ENCODE measurements around the gene COPS9.

The COPS9 gene

DNA sequence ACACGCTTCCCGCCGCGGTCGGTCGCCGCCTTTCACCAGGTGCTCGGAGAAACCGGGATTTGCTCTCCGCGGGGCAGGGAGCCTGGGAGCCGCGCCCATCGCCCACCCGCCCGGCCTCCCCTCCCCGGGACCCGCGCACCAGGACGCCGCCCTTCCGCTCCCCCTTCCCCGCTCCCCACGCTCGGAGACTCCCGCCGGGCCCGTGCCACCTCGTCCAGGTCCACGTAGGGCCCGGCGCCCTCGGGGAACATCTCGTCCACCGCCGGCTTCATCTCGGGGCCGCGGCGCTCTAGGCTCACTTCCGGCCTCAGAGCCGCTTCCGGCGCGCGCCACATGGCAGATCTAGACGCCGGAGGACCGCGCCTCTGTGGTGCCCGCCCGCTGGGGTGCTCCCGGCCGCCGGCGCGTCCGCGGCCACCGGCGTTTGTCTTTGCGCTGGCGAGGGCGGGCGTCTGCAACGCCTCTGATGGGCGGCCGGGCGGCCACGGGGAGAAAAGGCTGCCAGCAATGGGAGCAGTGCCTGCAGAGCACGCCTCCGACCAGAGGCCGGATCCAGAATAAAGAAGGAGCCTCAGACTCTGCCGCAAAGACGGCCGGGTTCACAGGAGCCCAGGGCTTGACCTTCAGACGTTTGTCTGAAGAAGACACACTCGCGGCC lies at the start of gene COPS9:
COPS9 (minus strand) TSS at position 293 of the 658 bp plus-strand sequence; CDS start at position 272, 21 bp downstream.
- DNase-seq: peak; percentile 89

GRCh38 chr2:240184656-240185055 lies 48.6 kb upstream of the COPS9 start:
- DNase-seq: no peak

- no peak for DNase-seq
These were observed 47.9 kb upstream of the COPS9 start for GRCh38 chr2:240183875-240184590.

DNA sequence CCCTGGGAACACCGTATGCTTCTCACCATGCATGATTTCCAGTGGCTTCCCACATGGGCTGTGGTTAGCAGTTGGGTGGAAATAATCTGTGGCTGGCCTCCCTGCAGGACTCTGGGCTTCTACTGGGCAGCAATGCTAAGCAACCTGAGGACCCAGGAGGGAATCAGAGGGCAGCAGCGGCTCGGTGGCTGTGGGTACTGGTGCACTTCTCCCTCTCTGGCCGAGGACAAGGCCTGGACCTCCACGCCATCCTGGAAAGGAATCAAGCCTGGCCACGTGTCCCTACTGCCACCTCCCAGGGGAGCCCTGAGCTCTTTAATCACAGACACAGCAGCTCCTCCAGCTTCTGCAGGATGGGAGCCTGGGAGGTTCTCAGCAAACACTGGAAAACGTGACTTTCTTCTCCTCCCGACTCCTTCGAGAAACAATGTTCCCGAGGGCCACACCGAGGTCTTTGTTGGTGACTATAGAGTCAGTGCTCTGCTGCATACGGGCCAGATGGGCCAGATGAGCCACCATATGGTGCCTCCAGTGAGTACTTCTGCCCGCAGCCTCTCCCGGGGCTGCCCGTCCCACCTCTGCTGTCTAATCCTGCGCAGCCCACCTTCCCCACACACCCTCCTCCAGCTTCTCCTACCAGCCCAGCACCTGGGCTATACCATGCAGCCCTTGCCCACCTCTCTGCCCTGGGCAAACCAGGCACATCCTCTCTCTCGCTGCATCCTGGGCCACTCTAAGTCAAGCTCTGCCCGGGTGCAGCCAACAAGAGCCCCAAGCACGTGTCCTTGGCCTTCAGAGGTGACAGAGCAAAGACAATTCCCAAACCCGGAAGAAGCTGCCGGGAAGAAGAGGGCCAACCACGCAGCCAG lies 47.1 kb upstream of the COPS9 start:
- DNase-seq: no peak

- no peak for DNase-seq
These were observed 46.4 kb upstream of the COPS9 start for GRCh38 chr2:240182476-240182875.

DNA sequence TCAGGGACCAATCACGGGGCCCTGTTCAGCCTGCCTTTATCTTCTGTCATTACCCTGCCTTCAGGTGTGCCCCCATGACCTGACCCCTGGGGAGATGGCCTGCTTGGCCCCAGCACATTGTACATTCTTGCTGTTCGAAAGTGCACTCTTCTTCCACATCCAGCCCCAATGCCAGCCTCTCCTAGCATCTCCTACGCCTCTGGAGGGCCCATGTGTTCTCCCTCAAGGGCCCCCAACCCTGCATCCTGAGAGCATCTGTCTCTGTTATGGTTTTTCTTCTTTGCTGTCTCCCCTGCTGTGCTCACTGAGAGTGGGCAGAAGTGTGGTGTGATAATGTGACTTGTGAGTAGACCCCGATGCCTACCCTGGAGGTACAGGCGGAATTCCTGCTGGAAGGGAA lies 45.9 kb upstream of the COPS9 start:
- no peak for DNase-seq

GRCh38 chr2:240179941-240180666 lies 44.0 kb upstream of the COPS9 start:
- DNase-seq: no peak

DNA sequence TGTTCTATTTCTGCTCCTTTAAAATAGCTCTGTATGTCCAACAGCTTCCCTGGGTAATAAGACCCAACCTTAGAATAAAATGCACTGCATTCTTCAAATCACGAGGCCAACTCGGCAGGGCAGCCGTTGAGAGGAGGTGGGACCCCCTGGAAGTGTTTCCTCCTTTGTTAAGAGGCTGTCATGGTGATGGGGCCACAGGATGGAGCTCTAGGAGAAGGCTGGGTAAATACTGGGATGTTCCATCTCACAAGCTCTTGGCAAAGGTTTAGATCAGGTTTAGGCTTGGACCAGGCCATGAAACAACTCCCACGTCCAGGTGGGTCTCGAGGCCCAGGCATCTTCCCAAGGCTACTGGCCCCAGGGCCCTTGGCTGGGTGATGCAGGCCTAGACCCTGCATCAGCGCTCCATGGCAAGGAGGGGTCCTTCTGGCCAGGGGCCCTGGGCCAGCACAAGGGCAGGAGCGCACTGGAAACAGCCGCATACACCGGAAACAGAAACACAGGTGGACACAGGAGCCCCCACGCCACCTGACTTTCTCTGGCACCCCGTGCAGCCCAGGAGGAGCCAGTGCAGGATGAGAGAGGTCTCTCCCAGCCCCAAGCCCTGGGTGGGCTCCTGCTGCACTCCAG lies 43.2 kb upstream of the COPS9 start:
- no peak for DNase-seq

GRCh38 chr2:240178564-240178963 lies 42.5 kb upstream of the COPS9 start:
- no peak for DNase-seq

DNA sequence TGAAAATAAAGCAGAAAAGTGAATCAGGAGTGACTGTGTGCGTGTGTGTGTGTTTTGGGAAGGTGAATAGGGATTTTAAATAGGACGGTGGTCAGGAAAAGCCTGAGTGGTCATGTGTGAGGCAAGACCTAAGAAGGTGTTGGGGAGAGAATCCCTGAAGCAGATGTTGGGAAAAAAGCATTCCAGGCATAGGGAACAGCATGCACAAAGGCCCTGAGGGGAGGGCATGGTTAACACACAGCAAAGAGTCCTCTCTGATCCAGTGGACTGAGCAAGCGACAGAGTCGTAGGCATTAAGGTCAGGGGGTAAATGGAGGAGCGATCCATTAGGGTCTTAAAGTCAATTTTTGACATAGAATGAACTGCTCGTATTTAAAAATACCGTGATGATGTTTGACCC lies 38.4 kb upstream of the COPS9 start:
- no peak for DNase-seq

GRCh38 chr2:240172071-240172895 lies 36.2 kb upstream of the COPS9 start:
- no peak for DNase-seq

GRCh38 chr2:240170883-240171282 lies 34.8 kb upstream of the COPS9 start:
- DNase-seq: no peak

DNA sequence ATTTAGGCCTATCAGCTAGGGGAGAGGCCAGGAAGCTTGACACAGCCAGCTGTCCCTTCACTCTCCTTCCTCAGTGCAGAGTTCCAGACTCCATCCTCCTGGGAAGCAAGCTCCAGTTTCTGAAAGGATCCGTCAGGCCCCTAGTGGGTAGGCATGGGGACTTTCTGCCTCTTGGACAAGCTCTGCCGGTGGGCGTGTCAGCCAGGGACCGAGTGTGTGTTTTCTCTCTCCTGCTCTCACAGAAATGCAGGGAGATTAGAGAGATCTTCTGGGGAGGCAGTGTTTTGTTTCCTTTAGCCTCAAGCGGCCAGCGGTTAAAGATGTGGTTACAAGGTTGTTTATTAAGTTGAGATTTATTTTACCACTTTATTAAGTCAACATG lies 34.2 kb upstream of the COPS9 start:
- no peak for DNase-seq

DNA sequence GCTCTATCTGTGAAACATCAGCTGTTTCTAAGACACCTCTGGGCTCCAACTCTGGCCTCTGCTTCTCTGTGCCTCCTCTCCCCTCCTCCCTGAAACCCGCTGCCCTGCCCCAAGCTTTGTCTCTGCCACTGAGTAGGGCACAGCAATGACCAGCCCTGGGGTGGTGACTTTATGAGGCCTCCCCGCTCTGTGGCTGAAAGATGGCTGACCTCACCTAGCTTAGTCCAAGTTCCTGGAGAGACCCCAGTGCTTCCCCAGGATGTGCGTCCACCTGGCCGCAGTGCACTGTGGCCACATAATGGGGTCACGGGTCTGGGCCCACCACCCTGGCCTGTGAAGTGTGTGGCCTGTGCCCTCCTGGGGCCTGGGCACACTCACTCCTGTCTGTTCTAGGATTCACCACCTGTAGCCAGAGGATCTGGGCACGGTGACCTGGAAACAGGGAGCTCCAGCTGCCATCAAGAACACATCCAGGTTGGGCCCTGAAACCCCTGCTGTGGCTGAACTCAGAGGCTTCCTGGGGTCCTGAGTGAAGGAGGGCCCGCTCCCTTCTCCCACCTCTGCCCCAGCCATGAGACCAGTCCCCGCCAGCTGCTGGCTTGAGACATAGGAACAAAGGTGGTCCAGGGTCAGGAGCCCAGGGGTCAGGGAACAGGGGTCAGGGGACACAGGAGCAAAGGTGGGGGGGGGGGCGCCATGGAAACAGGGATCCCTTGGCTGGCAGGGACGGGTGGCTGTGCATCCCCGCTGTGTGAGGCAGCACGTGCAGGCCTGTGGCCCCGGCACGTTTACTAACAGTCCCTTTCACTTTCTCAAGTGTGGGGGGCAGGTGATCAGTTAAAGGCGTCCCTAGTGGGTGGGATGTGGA lies 33.6 kb upstream of the COPS9 start:
- no peak for DNase-seq

DNA sequence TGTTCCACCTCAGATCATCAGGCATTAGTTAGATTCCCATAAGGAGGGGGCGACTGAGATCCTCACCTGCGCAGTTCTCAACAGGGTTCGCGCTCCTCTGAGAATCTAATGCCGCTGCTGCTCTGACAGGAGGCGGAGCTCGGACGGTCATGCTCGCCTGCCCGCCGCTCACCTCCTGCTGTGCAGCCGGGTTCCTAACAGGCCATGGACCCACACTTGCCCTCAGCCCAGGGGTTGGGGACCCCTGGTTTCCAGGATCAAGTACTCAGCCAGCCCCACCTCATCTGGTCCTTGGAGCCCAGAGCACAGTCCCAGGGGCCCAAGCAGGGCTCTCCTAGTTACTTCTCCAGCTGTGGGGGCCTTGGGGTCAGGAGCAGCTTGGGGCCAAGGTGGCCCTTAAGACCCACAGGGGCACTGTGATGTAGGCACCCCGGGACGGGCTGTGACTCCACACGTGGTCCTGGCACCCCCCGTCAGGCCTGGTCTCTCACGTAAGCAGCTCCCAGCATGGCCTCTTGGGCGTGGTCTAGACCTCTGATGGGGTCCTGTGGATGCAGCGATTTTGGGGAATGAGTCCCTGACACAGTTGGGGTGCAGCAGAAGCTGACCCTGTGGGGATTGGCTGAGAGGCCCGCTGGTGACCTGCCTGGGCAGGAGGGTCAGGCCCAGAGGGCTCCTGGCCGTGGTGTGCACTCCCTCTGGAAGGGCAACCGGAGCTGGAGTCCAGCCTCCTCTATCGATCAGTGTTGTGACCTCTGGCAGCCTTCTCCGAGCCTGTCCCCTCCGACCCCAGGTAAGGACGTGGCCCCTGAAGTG lies 32.6 kb upstream of the COPS9 start:
- no peak for DNase-seq

GRCh38 chr2:240168041-240168440 lies 31.9 kb upstream of the COPS9 start:
- no peak for DNase-seq

DNA sequence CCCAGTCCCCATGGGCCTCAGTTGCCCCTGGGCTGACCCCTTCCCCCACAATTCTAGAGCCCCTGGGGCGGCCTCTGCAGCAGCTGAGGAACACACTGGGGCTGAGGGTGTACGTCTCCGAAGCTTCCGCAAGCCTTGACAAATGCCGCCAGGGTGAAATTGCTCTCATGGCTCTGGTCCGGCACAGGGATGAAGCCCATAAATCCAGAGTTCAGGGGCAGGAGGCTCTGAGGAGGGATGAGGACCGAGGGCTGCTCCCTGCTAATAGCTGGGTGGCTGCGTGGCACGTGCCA lies 31.4 kb upstream of the COPS9 start:
- DNase-seq: no peak

- DNase-seq: no peak
These were observed 30.9 kb upstream of the COPS9 start for GRCh38 chr2:240166761-240167587.

- DNase-seq: no peak
These were observed 30.1 kb upstream of the COPS9 start for GRCh38 chr2:240166191-240166590.
